Endothelial cell of umbilical vein (primary cell): ENCODE results near the gene LRRTM4.

ENCODE experiments used
- CTCF ChIP-seq, 2 donors: IDR thresholded peaks; 1 replicate in 1 of 2; 2 replicates in 1 of 2; pipeline ENCODE4 v1.5.1; 2011; ENCODE audit warnings: low read length in 2 of 2, mild to moderate bottlenecking in 2 of 2, moderate library complexity in 2 of 2, control low read depth in 1 of 2, inconsistent platforms in 1 of 2, low read depth in 1 of 2; ENCODE audit not compliant: insufficient read depth in 1 of 2; ENCODE audit errors: extremely low read depth in 1 of 2
- EZH2 ChIP-seq: IDR thresholded peaks from 2 replicates; pipeline ENCODE4 v1.6.1; 2012; ENCODE audit warnings: borderline replicate concordance, low read depth, mild to moderate bottlenecking, moderate library complexity, low read length, inconsistent platforms; ENCODE audit not compliant: severe bottlenecking
- POLR2AphosphoS5 ChIP-seq: IDR thresholded peaks from 2 replicates; pipeline ENCODE4 v1.6.1; 2012; ENCODE audit warnings: low read depth, mild to moderate bottlenecking, control low read depth, low read length, moderate library complexity; ENCODE audit not compliant: insufficient read depth

DNA sequence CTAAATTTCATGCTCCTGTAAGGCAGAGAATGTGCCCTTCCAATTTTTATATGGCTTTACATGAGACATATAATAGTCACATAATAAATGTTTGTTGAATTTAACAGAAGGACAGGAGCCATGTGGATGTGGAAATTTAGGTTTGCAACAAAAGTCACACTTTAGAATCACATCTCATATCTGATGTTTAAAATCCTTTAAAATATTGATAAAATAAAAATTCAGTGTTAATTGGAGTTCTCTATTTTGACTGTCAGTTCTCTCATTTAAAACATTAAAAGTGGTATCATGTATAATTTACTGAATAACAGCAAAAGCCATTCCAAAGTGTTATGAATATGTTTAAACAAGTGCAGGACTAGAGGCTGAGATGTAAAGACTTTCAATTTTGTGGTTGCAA lies 594.1 kb downstream of the LRRTM4 start:
- TF ChIP-seq CTCF (IDR thresholded peaks at IDR 0.05; ENCODE audit: extremely low read depth in 1 of 2, insufficient read depth in 1 of 2, low read depth in 1 of 2, low read length in 2 of 2) (no peak), EZH2 (no peak), POLR2AphosphoS5 (no peak)
